Motor neuron (in vitro differentiated cells): ENCODE results near the gene RMND5B. TPM values are rescaled to one million over a fixed set of nuclear protein-coding genes. Genes with fewer than 3 reads are reported as not detected.

ENCODE experiments used
- ATAC-seq, 8 experiments: fragments of 200-7000 bp; cut with Tn5 transposase; replicated peaks in 6 of 8; 2 replicates each; pipeline ENCODE4 v1.8.0; 2021; ENCODE audit warnings: mild to moderate bottlenecking in 8 of 8, moderate library complexity in 8 of 8
- H3K27ac ChIP-seq, 2 donors: fragments of 250-450 bp; sonication (Bioruptor Pico); 2 replicates each; pipeline ENCODE4 v1.9.0; 2021; ENCODE audit warnings: antibody characterized with exemption in 2 of 2, mild to moderate bottlenecking in 2 of 2, moderate library complexity in 1 of 2
- H3K4me1 ChIP-seq, 2 donors: fragments of 250-450 bp; sonication (Bioruptor Pico); replicated peaks in 1 of 2; 2 replicates each; pipeline ENCODE4 v1.6.1; 2021; ENCODE audit warnings: antibody characterized with exemption in 2 of 2, mild to moderate bottlenecking in 2 of 2, moderate library complexity in 1 of 2
- H3K4me3 ChIP-seq, 5 donors: fragments of 250-450 bp; sonication (Bioruptor Pico); 2 replicates each; pipeline ENCODE4 v1.9.0; 2021; ENCODE audit warnings: antibody characterized with exemption in 5 of 5, mild to moderate bottlenecking in 5 of 5, moderate library complexity in 4 of 5
- WGBS, 10 experiments: fragments of 450-650 bp; shearing (Covaris generic); methylation state at CpG; one replicate each; pipeline ENCODE4 v1.0.0; 2022; 5-methylcytosine and 5-hydroxymethylcytosine counted together
- in situ Hi-C, 9 experiments: fragments of 400-800 bp; cut with MboI; loops; one replicate each; pipeline ENCODE4 v1.15.0; 2021; ENCODE audit warnings: low sequenced_read_pairs in 9 of 9, low pct_unique_long_range_greater_than_20kb in 2 of 9; ENCODE audit not compliant: unreplicated experiment in 9 of 9
- total RNA-seq, 8 experiments: library from RNA; unstranded; fragments of 300-600 nt; gene quantifications; 2 replicates each; pipeline versions ENCODE4 v1.2.3 to v1.2.4, GENCODE V29; 2022

The RMND5B gene
- total RNA-seq, 8 experiments from 2014 or later = 12.4 to 34.7 (median 21.0) TPM

GRCh38 chr5:178116143-178116885 lies 14.5 kb upstream of the RMND5B start:
- ATAC-seq = peak in 5 of 8 experiments; percentile 8 to 43 (median 34)
- peak overlapping the region; percentile 68 to 79 for H3K27ac ChIP-seq
- H3K4me1 ChIP-seq = peaks cover 23 to 28% of the 10 kb centered on the region in 2 donors
- in situ Hi-C loops = no loop called here
- peak overlapping the region; percentile 10 to 62 (median 55) for H3K4me3 ChIP-seq
- 45 to 50% methylated on average over 3 to 10 of the region's 22 CpGs; no CpG with 5 or more reads in 8 of the 10 experiments for WGBS, 10 experiments

- Histone ChIP-seq H3K27ac (no peak overlapping the region), H3K4me1 (peaks cover 23 to 34% of the 10 kb centered on the region in 2 donors), H3K4me3 (no peak overlapping the region)
- 81% methylated on average over 5 of the region's 18 CpGs; no CpG with 5 or more reads in 9 of the 10 experiments for WGBS, 10 experiments
- no peak for ATAC-seq
- in situ Hi-C loops = no loop called here
These were observed 12.7 kb upstream of the RMND5B start for GRCh38 chr5:178117923-178118701.

GRCh38 chr5:178119915-178120606 lies 10.8 kb upstream of the RMND5B start:
- WGBS, 10 experiments = 100% methylated on average over 1 of the region's 27 CpGs; no CpG with 5 or more reads in 8 of the 10 experiments
- in situ Hi-C loops = no loop called here
- Histone ChIP-seq H3K4me3 (no peak overlapping the region), H3K4me1 (peaks cover 18 to 29% of the 10 kb centered on the region in 2 donors), H3K27ac (no peak overlapping the region)
- ATAC-seq = no peak

GRCh38 chr5:178120607-178121357 lies 10.0 kb upstream of the RMND5B start:
- 52% methylated on average over 5 of the region's 29 CpGs; no CpG with 5 or more reads in 9 of the 10 experiments for WGBS, 10 experiments
- Histone ChIP-seq H3K27ac (peak overlapping the region; percentile 42 to 44), H3K4me1 (peaks cover 11 to 22% of the 10 kb centered on the region in 2 donors), H3K4me3 (no peak overlapping the region)
- peak; percentile 55 to 90 (median 76) for ATAC-seq
- in situ Hi-C loops = no loop called here

GRCh38 chr5:178121391-178122276 lies 9.2 kb upstream of the RMND5B start:
- in situ Hi-C loops = no loop called here
- 80 to 100% (median 100%) methylated on average over 1 to 11 of the region's 38 CpGs; no CpG with 5 or more reads in 7 of the 10 experiments for WGBS, 10 experiments
- Histone ChIP-seq H3K27ac (peak overlapping the region; percentile 42 to 44), H3K4me3 (no peak overlapping the region), H3K4me1 (peaks cover 7 to 22% of the 10 kb centered on the region in 2 donors)
- ATAC-seq = peak in 3 of 8 experiments; percentile 9 to 23 (median 12)

GRCh38 chr5:178122346-178122745 lies 8.5 kb upstream of the RMND5B start:
- H3K4me3 ChIP-seq = no peak overlapping the region
- H3K27ac ChIP-seq = no peak overlapping the region
- 50 to 80% (median 70%) methylated on average over 1 to 2 of the region's 5 CpGs; no CpG with 5 or more reads in 6 of the 10 experiments for WGBS, 10 experiments
- ATAC-seq = peak in 1 of 8 experiments; percentile 15
- in situ Hi-C loops = no loop called here
- peaks cover 3 to 18% of the 10 kb centered on the region in 2 donors for H3K4me1 ChIP-seq

GRCh38 chr5:178123094-178123965 lies 7.5 kb upstream of the RMND5B start:
- Histone ChIP-seq H3K27ac (no peak overlapping the region), H3K4me3 (no peak overlapping the region), H3K4me1 (peaks cover 3 to 18% of the 10 kb centered on the region in 2 donors)
- in situ Hi-C loops = no loop called here
- whole genome bisulfite sequencing, 10 experiments = 70 to 100% (median 80%) methylated on average over 1 to 6 of the region's 13 CpGs; no CpG with 5 or more reads in 5 of the 10 experiments
- ATAC-seq = no peak

GRCh38 chr5:178123966-178124925 lies 6.6 kb upstream of the RMND5B start:
- peaks cover 3 to 18% of the 10 kb centered on the region in 2 donors for H3K4me1 ChIP-seq
- no peak overlapping the region for H3K4me3 ChIP-seq
- H3K27ac ChIP-seq = no peak overlapping the region
- in situ Hi-C loops = no loop called here
- WGBS, 10 experiments = 0 to 100% (median 92%) methylated on average over 1 to 5 of the region's 18 CpGs; no CpG with 5 or more reads in 6 of the 10 experiments
- ATAC-seq = no peak

GRCh38 chr5:178125253-178125906 lies 5.4 kb upstream of the RMND5B start:
- in situ Hi-C loops = no loop called here
- Histone ChIP-seq H3K4me3 (no peak overlapping the region), H3K4me1 (peaks cover 3 to 24% of the 10 kb centered on the region in 2 donors), H3K27ac (no peak overlapping the region)
- WGBS, 10 experiments = 40 to 92% (median 74%) methylated on average over 1 to 5 of the region's 10 CpGs; no CpG with 5 or more reads in 2 of the 10 experiments
- no peak for ATAC-seq

GRCh38 chr5:178126556-178126955 lies 4.3 kb upstream of the RMND5B start:
- no peak for ATAC-seq
- Histone ChIP-seq H3K4me3 (no peak overlapping the region), H3K4me1 (peaks cover 4 to 19% of the 10 kb centered on the region in 2 donors), H3K27ac (no peak overlapping the region)
- in situ Hi-C loops = no loop called here
- 11 to 93% (median 31%) methylated on average over 1 to 3 of the region's 3 CpGs; no CpG with 5 or more reads in 5 of the 10 experiments for WGBS, 10 experiments
